GM19452 (cell line): Measurements from ENCODE around the gene AJUBA.
"Not testable (repeated sequence)": the region's sequence is repeated elsewhere in the genome, so short reads cannot be mapped to it uniquely, and the experiment has no call there.

ENCODE experiments used
- ATAC-seq: cut with Tn5 transposase; IDR thresholded peaks from one replicate; pipeline ENCODE4 v1.9.1; 2021; ENCODE audit not compliant: unreplicated experiment

AJUBA gene

DNA sequence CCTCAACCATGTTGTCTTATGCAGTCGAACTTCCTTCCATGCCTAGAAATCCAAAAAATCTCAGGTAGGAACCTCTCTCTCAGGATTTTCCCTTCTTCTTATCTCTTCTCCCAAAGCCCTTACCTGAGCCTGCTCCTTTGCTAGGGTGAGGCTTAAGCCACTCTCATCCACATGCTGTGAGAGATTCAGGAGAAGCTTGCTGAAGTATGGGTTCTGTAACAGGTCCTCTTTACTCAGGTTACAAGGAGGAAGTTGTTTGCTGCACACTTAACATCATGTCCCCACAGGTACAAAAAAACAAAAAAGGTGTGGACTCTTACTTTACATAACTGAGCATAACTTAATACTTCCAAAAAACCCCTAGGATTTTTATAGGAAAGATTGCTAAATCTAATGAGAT, 29.9 kb downstream of the AJUBA start:
- no peak for ATAC-seq

DNA sequence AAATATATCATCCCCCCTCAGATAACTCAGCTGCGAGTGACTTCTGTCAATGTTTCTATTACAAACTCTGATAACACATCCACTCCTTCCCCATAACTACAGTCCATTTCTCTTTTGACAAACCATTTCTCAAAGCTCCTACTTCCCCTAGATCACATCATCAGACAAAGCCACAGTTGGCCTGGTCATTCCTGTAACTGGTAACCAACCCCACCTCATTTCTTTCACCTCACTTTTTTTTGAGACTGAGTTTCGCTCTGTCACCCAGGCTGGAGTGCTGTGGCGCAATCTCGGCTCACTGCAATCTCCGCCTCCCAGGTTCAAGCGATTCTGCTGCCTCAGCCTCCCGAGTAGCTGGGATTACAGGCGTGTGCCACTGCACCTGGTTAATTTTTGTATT, 30.6 kb downstream of the AJUBA start:
- ATAC-seq, result not testable (repeated sequence)

DNA sequence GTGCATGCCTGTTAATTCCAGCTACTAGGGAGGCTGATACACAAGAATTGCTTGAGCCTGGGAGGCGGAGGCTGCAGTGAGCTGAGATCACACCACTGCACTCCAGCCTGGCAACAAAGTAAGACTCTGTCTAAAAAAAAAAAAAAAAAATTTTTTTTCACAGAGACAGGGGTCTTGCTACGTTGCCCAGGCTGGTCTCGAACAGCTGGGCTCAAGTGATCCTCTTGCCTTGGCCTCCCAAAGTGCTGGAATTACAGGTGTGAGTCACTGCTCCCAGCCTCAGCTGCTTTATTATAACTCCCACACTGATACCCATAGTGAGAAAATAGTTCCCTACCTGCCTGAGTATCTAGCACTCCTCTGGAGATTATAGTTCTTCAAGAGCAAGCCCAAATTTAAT, 36.7 kb downstream of the AJUBA start:
- ATAC-seq, result no peak

DNA sequence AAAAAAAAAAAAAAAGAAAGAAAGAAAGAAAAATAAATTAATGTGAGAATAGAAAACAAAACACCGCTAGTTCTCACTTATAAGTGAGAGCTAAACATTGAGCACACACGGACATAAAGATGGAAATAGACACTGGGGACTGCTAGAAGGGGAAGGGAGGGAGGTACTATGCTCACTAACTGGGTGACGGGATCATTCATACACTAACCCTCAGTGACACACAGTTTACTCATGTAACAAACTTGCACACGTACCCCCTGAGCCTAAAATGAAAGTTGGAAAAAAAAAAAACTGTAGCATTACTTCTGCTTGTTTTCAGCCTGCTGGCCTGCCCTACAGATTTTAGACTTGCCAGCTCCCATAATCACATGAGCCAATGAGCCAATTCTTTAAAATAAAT, 42.7 kb downstream of the AJUBA start:
- ATAC-seq, result no peak

DNA sequence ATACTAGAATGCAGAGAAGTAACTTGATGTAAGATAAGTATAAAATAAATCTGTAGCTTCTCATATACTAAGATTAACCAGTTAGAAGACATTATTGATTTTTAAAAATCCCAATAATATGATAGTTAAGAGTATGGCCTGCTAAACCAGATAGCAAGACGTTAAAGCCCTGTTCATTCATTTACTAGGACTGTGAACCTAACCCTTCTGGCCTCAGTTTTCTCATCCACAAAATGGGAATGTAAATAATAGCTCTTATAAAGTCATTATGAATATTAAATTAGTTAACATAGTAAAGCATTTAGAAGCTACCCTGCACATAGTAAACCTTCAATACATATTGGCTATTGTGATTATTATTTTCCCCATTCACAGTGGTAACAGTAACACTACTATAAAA, 47.2 kb downstream of the AJUBA start:
- no peak for ATAC-seq

DNA sequence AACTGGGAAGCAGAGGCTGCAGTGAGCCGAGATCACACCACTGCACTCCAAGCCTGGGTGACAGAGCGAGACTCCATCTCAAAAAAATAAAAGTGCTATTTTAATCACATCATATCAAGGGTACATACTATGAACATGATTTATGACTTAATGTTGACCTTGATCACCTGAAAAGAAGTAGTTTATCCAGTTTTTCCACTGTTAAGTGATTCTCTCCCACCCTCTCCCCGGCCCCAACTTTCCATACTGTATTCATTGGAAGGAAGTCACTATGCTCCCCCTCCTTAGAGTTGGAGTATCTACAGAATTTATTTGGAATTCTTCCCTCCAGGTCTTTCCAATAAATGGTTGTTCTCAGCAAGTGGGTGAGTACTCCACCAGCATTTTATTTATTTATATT, 50.2 kb downstream of the AJUBA start:
- ATAC-seq, result no peak

DNA sequence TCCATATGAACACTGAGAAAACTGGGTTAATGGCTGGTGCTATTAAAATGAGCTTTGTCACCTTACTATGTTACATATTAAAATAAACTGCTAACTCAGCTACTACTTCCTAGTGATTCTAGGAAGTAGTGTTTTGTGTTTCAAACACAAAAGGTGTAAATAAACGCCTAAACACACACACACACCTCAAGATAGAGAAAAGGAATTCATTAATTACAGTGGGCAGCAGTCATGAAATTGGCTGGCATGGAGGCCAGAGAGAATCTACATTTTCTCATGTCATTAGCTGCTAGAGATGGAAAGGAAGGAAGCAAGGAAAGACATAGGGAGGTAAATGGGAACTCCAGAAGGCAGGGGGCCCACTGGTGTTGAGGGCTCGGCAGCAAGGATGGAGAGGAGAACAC, 52.4 kb downstream of the AJUBA start:
- ATAC-seq, result no peak

DNA sequence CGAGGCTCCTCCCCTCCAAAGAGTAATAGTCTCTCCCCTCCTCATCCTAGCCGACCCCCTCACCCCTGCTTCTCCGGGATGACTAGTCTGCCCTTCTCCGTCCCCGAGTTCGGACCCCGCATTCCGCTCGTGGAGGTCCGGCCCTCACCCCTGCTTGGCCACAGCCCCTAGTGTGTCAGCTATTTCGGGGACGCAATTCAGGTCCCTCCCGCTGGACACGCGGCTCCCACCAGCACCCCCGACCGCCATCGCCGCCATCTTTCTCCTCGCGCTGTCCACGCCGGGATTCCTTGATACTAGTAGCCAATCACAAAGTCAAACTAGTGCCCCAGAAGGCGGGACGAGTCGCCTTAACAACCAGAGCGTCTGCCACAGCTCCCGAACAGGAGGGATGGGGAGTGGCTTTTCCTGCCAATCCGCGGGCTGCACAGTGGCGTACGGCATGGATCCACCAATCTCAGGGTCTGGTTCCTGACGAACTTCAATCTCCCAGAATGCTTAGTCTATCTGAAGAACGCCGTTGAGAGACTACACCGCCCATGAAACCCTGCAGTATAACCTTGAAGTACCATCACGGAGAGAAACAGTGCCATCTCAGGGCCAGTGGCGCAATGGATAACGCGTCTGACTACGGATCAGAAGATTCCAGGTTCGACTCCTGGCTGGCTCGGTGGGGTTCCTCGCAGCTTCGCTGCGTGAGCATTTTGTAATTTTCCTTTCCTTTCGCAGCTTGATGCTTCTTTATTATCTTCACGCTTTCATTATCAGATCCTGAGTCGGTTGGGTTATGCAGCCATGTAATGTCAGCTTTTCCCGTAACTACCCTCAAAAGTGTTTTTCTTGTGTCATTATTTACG, 53.0 kb downstream of the AJUBA start, which contains the start of gene PRMT5:
TSS of gene PRMT5 (minus strand) at position 273 of the 857 bp plus-strand sequence. CDS start at position 258, 15 bp downstream.
- peak; percentile 91 for ATAC-seq

DNA sequence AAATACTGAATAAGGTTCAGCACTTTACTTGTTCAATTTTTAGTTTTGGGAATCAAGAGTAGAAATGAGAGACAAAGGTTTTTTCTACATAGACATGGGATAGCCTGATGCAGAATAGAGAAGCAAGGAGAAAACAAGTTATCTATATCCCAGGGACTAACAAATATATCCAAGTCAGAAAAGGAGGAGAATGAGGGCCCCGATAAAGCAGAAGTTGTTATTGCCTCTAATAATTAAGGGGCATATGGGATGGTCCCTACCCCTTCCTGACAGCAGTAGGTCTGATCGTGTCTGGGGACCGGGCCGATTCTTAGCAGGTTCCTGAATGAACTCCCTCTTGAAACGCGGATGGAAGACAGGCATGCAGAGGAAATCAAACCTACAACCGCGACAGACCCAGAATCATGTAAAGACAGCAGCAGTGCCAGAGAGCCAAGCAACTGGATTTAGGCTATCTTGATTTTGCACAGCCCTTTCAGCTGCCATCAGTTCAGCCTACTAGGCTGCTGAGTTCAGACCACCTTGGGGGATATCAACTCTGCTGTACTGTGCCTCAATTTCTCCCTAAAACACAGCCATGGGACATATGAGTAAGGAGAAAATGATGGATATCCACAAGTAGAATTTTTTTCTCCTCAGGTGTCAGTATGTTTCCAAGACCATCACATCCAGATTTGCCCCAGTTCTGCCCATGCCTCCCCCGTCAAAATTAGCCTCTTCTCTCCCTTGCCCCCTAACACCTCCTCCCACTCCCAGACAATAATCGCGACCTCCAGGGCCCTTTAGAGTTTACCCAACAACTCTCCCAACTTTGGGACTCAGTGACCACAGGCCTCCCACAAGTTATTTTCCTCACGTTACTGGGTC, 53.9 kb downstream of the AJUBA start:
- no peak for ATAC-seq

DNA sequence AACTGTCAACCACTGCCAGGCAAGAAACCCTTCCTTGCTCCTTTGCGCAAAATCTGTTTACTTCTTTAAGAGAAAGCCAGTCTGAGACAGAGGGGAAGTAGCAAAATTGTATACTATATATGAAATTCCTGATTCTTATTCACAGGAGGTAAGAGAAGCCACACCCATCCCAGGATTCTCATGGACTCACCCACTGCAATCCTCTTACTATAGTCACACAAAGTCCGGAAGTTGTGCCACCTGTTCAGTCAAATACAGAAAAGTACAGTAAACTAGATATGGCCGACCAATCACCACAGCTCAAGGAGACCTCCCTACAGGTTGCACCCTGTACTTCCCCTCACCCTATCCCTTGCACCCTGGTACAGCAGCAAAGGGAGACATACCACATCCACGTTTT, 56.0 kb downstream of the AJUBA start:
- no peak for ATAC-seq

DNA sequence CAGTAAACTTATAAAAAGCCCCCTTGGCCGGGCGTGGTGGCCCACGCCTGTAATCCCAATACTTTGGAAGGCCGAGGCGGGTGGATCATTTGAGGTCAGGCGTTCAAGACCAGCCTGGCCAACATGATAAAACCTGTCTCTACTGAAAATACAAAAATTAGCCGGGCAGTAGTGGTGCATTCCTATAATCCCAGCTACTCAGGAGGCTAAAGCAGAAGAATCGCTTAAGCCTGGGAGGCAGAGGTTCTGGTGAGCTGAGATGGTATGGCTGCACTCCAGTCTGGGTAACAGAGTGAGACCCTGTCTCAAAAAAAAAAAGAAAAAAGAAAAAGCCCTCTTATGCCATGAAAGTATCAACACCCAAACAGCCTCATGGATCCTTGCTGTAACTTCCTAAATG, 56.8 kb downstream of the AJUBA start:
- no peak for ATAC-seq

DNA sequence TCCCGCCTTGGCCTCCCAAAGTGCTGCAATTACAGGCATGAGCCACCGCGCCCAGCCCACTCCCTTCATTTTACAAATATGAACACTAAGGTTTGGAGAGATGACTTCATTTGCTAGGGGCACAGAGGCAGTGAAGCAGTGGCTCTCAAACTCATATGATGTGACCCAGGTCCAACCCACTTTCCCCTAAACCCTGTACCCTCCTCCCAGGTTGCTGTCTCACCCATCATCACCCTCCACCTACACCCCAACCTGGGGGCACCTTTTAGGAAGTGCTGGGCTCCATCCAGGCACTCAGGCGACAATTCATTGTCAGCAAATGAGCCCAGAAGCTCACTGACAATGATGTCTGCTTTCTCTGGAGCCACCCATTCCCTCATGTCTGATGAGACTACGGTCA, 58.6 kb downstream of the AJUBA start:
- no peak for ATAC-seq

DNA sequence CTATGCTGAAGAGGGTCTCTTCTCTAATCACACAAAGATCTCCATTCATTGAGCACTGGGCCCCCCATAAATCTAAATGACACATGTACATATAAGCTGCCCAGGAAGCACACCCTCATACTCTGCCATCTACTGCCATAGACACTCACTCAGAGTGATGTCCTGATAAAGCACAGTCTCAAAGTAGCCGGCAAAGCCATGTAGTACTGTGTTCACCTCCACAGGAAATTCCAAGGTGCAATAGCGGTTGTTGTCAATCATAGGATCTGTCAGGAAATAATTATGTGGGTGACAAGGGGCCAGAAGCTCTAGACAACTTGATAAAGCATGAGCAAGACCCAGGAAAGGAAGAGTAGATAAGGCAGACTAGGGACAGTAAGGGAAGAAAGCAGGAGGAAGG, 60.1 kb downstream of the AJUBA start:
- no peak for ATAC-seq
